ENCODE results near the gene TRDN.

TRDN gene, protein sequence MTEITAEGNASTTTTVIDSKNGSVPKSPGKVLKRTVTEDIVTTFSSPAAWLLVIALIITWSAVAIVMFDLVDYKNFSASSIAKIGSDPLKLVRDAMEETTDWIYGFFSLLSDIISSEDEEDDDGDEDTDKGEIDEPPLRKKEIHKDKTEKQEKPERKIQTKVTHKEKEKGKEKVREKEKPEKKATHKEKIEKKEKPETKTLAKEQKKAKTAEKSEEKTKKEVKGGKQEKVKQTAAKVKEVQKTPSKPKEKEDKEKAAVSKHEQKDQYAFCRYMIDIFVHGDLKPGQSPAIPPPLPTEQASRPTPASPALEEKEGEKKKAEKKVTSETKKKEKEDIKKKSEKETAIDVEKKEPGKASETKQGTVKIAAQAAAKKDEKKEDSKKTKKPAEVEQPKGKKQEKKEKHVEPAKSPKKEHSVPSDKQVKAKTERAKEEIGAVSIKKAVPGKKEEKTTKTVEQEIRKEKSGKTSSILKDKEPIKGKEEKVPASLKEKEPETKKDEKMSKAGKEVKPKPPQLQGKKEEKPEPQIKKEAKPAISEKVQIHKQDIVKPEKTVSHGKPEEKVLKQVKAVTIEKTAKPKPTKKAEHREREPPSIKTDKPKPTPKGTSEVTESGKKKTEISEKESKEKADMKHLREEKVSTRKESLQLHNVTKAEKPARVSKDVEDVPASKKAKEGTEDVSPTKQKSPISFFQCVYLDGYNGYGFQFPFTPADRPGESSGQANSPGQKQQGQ

GRCh38 chr6:123636782-123637181 is at the start of gene TRDN:
Gene TRDN, minus strand, starts transcription at chr6:123636950. Its CDS starts 175 bp downstream, at chr6:123636775.
- no peak for DNase-seq (ENCODE audit: low read depth, low spot score)
- H3K27ac ChIP-seq, result no peak within 1 kb of the TSS

GRCh38 chr6:123681957-123682462 is 45.3 kb upstream of the TRDN start:
- no peak for DNase-seq (ENCODE audit: low read depth, low spot score)

GRCh38 chr6:123677897-123678296 is 41.1 kb upstream of the TRDN start:
- no peak for DNase-seq (ENCODE audit: low read depth, low spot score)
- no peak overlapping the region for H3K27ac ChIP-seq

More at GRCh38 chr6:123681957-123682462, 45.3 kb upstream of the TRDN start:
- no peak overlapping the region for H3K27ac ChIP-seq

DNA sequence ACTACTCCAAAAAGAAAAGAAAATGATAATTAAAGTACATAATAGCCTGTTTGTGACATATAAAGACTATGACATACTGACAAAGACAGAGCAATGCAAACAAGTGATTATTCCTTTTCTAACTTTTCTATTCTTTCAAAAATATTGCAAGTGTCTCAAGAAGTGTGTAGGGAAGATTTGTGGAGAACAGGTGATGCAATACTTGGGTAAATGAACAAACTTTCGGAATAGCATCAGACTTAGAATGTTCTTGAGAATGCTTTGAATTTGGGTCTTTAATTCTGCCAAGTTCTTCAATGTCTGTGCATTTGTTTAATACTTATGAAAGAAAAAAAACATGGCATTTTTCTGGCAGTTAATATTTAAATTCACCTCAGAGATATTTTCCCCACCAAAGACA is 40.0 kb upstream of the TRDN start:
- DNase-seq (ENCODE audit: low read depth, low spot score), result no peak
- no peak overlapping the region for H3K27ac ChIP-seq

- no peak overlapping the region for H3K27ac ChIP-seq
- DNase-seq (ENCODE audit: low read depth, low spot score), result no peak
Observed at GRCh38 chr6:123668965-123669591, 32.3 kb upstream of the TRDN start.

DNA sequence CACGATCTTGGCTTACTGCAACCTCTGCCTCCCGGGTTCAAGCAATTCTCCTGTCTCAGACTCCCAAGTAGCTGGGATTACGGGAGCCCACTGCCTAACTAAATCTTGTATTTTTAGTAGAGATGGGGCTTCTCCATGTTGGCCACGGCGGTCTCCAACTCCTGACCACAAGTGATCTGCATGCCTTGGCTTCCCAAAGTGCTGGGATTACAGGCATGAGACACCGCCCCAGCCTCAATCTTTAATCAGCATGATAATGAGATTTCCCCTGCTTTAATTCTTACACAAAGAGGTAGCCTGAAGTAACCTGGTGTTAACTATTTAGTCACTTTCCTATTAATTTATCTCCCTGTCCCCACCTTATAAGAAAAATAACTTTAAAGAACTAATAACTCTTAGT is 31.3 kb upstream of the TRDN start:
- no peak for DNase-seq (ENCODE audit: low read depth, low spot score)
- H3K27ac ChIP-seq, result no peak overlapping the region

DNA sequence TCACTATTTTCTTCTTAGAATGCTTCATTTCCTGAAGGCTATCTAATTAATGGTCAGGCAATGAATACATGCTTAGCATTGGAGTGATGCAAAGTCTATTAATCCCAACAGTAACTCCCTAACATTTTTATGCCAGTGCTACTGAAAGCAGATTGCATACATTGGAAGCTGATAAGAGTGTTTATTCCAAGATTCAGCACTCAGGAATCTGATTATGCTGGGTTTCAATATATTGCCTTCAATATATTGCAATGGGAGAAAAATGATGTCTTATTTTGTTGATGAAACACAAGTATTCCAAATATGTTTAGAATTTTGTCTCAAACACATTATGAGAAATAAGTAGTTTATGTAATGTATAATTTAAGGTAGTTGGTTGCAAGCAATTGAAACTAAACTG is 26.7 kb upstream of the TRDN start:
- no peak overlapping the region for H3K27ac ChIP-seq
- no peak for DNase-seq (ENCODE audit: low read depth, low spot score)

- no peak for DNase-seq (ENCODE audit: low read depth, low spot score)
- H3K27ac ChIP-seq, result no peak overlapping the region
Observed at GRCh38 chr6:123662757-123663156, 26.0 kb upstream of the TRDN start.

- H3K27ac ChIP-seq, result no peak overlapping the region
- DNase-seq (ENCODE audit: low read depth, low spot score), result no peak
Observed at GRCh38 chr6:123661105-123661891, 24.5 kb upstream of the TRDN start.

DNA sequence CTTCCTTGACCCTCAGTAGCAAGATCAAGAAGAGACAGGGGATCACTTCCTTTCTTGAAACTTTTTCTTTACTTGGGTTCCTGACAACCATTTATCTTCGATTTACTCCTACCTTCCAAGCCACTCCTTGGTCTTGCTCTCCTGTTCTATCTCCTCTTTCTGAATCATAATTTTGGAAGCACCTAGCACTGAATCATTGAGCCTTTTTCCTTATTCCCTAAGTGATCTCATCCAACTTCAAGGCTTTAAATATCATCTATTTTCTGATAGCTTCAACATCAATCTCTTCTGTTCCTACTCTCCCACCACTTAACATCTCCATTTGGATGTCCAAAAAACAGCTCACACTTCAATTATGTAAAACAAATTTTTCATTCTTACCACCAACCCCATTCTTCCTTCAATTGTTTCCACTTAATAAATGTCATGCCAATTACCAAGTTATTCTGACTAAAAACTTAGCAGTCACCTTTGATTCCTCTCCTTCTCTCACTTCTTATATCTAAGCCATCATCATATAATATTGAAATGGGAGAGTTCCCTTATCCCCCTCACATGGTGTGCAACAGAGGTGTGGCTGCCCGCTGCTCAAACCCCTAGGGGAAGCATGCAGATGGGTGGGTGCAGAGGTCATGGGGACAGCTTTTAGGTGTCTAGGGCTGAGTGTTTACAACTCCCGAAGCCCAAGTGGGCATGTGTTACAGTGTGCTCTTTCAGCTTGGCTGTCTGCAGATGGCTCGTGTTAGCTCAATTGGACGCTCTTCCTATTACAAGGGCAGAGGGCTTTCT is 23.4 kb upstream of the TRDN start:
- no peak for DNase-seq (ENCODE audit: low read depth, low spot score)
- H3K27ac ChIP-seq, result no peak overlapping the region

DNA sequence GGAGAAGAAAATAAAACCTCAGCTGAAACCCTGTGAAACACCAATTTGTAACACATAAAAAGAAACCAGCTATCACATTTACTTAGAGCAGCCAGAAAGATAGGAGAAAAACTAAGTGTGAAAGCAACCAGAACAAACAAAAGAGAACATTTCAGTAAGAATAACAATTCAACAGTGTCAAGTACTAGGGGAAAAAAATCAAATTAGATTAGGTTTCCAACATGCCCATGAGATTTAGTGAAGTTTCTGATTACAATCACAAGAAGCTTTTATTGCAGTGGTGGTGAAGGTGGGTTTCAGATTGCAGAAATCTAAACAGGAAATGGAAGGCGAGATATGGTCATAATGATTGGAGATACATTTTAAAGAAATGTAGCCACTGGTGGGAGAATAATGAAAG is 22.1 kb upstream of the TRDN start:
- no peak overlapping the region for H3K27ac ChIP-seq
- DNase-seq (ENCODE audit: low read depth, low spot score), result no peak

DNA sequence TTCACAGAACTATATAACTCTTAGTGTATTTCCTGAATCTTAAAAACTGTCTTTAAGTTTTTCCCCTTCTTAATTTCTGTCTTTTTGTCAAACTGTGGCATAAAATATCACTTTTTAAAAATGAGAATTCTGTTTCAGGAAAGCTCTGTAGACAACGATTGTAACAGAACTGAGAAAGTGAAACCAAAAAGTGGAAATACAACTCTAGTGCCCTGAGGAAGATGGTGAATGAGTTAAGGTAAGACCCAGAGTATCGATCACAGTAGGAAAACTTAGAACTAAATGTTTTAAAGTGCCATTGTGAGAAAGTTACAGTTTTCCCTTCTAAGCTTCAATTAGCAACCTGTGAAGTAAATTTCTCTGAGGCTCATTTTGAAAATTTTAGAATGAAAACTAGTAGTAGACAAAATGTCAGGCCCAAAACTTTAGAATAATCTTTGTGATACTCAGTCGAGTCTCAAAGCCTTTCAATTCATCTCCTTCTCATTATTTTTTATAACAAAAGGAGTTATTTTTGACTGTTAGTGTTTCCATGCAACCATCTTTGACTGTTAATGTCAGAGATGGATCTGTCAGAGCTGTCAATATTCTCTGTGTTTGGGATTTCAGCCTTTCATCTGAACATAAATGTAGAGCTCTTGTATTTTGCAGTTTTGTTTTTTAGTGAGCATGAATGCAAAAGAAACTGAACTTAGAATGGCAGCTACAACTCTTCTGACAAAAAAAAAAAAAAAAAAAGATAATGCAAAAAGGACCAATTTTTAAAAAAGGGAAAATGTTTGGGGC is 19.0 kb upstream of the TRDN start:
- H3K27ac ChIP-seq, result no peak overlapping the region
- DNase-seq (ENCODE audit: low read depth, low spot score), result no peak

GRCh38 chr6:123648723-123649122 is 12.0 kb upstream of the TRDN start:
- DNase-seq (ENCODE audit: low read depth, low spot score), result no peak
- H3K27ac ChIP-seq, result no peak overlapping the region

DNA sequence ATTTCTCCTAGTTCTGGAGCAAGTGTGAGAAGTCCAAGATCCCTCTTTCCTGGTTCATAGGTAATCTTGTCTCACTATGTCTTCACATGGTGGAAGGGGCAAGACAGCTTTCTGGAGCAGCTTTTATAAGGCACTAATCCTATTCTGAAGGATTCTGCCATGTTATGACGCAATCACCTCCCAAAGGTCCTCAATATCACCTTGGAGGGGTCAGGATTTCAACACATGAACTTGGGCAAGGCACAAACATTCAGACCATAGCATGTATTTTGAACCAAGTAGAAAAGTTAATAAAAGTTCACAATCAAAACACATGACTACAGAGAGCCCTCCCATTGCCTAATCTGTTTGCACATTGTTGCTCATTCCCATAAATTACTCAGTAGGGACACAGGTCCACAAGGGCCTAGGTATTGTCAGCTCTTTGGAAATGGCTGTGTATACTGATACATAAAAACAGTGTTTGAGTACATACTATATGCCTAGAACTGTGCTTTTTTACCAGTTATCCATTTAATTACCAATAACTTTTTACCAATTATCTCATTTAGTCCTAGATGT is 11.3 kb upstream of the TRDN start:
- no peak overlapping the region for H3K27ac ChIP-seq
- no peak for DNase-seq (ENCODE audit: low read depth, low spot score)

GRCh38 chr6:123641497-123641896 is 4.7 kb upstream of the TRDN start:
- H3K27ac ChIP-seq, result no peak overlapping the region
- no peak for DNase-seq (ENCODE audit: low read depth, low spot score)

DNA sequence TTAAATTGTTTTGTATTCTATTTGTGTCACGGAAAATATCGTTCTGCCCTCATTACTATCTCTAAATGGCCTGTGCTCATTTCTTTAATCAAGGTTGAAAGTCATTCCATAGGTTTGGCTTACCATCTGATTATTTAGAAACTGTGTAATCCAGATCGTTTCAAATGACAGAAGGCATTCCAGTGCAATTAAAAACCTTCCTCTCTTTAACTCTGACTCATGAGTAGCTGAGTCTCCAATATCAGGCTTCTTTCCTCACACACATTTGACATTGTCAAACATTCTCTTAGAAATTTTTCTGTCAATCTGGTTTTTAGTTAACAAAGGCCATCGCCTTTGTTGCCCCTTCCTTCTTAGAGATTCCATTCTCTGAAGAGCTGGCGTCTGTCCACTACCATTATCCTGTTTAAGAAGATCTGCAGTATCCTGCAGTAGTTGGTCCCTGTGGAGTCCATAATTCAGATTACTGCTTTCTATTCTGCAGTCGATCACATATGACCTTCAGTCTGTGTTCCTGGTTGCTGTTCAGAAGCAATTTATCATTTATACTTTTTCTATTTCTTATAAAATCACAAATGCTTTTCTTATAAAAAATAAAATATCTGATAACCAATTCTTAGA is 3.9 kb upstream of the TRDN start:
- DNase-seq (ENCODE audit: low read depth, low spot score), result no peak

GRCh38 chr6:123638865-123639264 is 2.1 kb upstream of the TRDN start:
- no peak overlapping the region for H3K27ac ChIP-seq
- no peak for DNase-seq (ENCODE audit: low read depth, low spot score)

More for the DNA sequence above, 3.9 kb upstream of the TRDN start:
- H3K27ac ChIP-seq, result no peak overlapping the region

- no peak overlapping the region for H3K27ac ChIP-seq
- no peak for DNase-seq (ENCODE audit: low read depth, low spot score)
Observed at GRCh38 chr6:123636282-123636681, 468 bp downstream of the TRDN start.

Measured in epithelial cell of prostate (primary cell).